ENCODE data around the gene TENM3.

TENM3 gene

DNA sequence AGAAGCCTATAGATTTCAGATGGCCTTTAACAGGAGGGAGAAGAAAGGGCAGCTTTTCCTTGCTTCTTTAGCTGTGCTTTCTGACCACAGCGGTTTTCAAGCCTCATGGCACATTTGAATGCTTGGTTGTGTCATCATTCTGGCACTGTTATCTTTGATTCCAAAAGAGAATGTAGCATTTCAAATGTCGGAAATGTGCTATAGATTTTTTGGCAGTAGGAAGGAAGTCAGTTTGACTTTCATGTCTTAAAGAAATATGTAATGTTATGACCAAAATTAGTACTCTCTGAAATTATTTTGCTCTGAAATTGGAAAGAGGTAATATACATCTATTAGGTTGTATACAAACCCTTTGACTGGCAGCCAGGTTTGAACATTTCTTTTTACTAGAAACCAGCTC lies 171.9 kb downstream of the TENM3 start:
- DNase-seq: no peak

DNA sequence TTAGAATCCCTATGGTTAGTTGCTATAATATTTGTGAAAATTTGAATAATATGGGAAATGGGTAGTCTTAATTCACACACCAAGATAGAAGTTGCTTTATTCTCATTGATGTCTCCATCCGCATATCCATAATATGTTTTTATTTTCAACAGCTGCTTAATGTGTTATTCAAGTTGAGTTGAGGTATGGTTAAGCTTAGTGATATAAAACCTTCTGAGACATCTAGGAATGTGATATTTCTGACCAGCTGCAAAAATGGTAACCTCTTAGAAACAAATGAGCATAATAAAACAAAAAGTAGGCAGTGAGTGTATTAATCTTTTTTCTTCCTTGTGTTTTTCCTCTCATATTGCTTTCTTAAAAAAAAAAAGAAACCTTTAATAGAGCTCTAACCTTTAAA lies 172.9 kb downstream of the TENM3 start:
- no peak for DNase-seq

DNA sequence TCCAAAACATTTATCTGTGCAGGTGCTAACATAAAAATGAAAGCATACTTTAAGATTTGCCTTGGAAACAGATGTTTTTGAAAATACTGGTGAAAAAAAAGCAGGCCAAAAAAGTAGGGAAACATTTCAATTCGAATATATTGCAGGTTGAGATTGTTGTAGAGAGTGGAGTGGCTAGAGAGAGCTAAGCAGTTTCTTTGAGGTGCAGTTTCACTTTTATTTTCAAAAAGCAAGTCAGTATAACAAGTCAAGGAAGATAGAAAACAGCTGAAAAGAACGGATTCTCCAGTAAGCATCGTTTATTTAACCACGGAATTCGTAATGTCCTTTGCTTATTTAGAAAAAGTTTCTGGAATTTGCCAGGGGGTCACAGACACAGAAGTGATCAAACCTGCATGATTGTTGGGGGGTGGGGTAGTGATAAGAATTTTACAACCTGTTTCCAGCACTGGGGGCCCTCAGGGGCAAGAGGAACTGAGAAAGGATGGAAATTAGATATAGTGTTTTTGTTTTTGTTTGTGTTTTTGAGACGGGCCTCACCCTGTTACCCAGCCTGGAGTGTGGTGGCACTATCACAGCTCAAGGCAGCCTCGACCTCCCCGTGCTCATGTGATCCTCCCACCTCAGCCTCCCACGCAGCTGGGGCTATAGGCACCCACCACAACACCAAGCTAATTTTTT lies 175.0 kb downstream of the TENM3 start:
- no peak for DNase-seq

DNA sequence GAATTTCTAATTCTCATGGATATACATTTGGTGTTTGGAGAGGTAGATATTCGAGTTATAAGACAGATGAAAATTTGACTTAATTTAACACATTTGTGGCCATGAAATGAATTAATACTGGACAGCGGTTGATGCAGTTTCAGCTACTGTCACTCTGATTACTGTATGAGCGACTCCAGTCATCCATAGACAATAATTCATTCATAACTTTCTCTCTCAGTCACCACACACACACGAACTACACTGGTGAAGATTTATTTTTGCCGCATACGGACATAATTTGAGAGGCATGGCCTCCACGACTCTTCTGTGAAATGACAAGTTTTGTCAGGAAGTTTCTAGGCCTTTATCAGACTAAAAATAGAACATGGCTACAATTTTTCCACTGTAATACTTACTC lies 177.0 kb downstream of the TENM3 start:
- no peak for DNase-seq

DNA sequence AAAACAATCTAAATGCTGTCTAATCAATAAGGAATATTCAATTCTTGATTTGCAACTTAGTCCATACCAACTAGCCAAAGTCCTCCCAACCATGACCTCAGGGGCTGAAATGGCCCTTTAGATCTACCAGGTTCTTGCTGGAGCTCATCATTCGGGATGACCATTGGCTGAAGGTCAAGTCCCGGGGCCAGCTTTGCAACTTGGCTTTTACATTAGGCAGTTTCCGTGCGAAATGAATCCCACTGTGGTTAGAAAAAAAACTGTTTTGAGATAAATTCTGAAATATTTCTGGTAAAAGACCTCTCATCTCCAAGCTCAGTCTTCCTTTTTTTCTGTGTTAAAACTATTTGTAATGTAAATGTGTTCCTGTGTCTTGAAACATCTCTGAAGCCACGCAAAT lies 178.6 kb downstream of the TENM3 start:
- DNase-seq: no peak

DNA sequence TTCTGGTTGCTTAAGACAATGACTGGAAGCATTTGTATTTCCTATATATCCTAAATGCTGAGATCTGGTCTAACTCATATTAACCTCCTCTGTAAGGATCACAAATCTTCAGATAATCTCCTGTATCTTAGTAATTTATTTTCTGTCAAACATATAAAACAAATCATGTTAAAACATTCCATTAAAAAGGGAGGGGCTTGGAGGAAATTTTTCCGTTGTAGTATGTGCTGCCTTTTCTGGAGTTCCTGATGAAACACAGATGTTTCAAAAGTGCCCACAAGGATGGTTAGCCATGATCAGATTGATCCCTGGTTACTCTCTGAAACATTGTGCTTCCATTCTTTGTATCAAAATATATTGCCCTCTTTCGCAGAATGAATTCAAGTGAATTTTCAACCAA lies 182.1 kb downstream of the TENM3 start:
- DNase-seq: no peak

DNA sequence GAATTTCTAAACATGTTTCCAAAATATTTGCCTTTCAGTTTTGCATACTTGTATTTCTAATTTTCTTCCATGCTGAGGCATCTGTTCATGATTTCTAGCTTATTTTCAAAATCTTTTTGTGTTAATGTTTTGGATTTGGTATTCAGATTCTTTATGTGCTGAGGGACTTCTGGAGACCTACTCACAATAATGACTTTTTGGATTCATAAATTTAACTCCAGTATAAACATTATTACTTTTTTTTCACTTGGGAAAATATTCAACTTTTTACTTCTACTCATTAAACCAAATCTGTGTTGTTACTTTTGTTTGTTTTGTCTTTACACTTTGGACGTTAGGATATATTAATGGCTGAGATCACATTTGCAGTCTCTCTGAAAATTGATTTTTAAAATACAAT lies 183.7 kb downstream of the TENM3 start:
- DNase-seq: no peak

DNA sequence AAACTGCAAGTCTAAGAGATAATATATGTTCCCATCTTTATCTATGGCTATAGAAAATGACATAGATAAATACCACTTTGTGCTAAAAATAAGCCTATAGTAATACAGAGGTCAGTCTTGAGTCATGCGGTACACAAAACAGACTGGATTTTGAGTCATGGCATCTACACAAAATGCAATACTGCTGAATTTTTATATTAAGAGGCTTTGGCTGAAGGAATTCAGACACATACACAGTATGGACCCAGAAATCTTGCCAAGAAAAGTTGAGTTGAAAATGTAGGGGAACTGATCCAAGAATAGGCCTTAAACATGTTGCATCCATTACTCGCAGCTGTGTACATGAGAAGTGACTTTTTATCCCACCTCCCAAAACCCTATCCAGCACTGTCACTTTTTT lies 184.4 kb downstream of the TENM3 start:
- no peak for DNase-seq

DNA sequence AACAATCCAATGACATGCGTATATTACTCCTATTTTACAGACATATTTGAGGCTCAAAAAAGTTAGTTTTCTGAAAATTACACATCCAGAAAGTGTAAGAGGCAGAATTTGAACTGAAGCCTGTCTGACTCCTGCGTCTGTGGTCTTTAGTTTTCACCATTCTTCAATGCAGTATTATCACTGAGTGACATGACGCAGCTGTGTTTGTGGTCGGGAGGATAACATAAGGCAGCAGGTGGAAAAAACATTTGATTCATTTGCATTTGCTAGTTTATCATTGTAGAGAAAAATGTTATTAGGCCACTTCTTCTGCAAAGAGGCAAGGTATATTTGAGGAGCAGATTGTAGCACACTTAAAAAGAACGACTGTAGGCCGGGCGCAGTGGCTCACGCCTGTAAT lies 186.7 kb downstream of the TENM3 start:
- DNase-seq: no peak

DNA sequence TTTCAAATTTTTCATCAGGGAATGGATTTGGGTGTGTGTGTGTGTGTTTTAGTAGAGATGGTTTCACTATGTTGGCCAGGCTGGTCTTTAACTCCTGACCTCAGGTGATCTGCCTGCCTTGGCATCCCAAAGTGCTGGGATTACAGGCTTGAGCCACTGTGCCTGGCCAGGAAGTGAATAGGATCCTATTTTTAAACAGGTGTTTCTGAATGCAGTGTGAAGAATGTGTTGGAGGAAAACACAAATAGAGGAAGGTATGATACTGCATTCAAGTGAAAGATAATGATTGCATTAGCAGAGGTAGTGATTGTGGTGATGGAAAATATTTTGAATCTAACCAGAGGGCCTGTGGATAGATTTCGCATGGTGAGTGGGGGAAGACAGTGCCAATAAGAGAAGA lies 189.6 kb downstream of the TENM3 start:
- DNase-seq: no peak

DNA sequence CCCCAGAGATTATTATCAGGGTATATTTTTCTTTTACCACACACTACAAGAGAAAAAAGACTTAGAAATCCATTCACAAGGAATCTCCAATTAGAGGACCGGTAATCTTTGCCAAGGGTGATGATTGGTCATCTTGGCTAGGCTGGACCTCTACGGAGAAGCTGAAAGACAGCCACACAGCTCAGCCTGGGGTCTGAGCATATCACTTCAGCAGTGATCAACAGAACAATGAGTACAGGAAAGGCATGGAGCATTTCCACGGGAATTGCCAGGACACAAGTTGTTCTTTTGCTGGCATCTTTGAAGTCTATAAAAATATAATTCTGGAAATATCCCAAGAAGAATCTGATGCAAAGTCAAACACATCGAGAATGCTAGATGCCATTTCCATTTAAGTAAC lies 191.5 kb downstream of the TENM3 start:
- no peak for DNase-seq

DNA sequence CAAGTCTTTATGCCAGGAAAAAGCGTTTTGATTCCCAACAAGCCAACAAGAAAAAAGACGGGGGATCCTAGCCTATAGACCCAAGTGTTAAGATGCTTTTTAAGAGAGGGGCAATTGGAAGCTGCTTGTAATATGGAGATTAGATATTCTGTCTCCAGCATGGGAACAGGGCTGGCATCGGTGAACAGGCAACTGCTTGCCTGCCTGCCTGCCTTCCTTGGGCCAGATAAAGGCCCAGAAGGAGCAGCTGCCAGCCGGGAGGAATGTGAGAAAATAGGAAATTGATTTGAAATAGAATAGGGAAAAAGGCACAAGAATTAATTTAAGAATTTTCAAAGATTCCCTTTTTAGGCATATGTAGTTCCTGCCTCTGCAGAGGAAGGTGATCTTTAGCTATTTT lies 192.2 kb downstream of the TENM3 start:
- DNase-seq: no peak

DNA sequence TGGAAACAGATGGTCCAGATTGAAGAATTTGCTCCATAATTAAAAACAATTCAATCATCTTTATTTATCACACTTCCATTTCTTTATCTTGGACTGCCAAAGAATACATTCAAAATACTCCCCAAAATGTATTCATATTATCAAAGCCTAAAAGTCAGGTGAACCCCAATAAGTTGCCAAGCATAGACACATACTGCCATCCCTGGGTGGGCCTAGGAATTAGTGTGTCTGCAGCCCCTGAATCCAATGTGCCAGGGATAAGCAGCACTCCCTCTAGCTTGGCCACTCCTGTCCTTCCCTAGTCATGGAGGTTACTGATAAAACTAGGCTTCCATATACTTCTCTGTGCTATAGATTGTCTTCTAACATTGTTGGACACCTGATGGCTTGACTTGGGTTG lies 199.9 kb downstream of the TENM3 start:
- DNase-seq: no peak

DNA sequence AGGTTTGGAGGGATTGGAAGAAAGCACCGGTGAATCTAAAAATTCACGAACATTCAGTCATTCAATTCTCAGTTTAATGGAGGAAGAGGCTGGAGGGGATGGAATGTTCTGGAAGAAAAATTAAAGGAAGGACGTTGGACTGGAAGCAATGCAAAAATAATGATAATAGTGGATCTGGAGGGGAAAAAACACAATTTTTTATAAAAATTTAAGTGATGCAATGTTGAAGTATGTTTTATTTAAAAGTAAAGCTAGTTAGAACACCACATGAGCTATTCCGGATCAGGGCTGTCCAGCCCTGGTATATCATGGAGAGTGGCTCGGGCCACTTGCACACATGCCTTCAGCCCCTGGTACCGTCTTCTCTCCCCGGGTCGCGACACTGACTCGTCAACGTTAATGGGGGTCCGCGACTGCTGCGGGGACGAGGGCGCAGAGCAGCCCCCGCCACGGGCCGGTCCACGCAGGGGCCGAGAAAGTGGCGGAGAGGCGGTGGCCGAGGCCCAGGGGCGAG lies 204.6 kb downstream of the TENM3 start:
- no peak for DNase-seq

DNA sequence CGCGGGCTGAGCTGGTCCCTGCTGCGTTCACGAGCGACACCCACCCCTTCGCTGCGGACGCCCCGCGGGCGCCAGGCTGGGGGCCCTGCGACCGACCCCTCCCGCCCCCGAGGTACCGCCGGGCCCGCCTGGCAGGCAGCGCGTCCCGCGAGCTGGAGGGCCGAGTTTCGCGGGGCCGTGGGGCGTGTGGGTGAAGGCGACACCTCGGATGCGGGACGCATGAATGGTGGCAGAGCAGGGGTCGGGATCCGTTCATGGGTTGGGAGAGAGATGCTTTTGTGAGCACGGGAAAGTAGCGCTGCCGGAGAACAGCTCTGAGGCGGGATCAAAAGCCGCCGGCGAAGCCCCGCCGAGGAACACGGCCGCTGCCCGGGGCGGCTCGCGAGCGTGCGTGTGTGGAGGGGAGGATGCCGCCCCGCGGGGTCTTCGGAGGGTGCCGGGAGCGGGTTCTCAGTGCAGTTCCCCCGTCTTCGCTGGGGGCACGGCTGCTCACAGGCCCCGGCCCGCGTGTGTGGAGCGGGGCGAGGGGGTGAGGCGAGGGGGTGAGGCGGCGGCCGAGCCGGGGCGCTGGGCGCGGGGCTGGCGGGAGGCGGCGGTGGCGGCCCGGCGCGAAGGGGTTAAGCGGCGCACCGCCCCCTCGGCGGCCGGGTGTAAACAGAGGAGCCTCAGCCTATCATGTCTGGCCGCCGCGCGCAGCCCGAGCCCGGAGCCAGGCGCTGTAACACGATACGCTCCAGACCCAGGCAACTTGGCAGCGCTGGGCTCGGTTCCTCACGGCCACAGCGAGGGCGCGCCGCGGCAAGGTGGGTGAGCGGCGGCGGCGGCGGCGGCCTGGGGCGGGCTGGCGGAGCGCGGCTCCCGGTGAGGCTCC lies 205.3 kb downstream of the TENM3 start:
- DNase-seq: peak; percentile 71

DNA sequence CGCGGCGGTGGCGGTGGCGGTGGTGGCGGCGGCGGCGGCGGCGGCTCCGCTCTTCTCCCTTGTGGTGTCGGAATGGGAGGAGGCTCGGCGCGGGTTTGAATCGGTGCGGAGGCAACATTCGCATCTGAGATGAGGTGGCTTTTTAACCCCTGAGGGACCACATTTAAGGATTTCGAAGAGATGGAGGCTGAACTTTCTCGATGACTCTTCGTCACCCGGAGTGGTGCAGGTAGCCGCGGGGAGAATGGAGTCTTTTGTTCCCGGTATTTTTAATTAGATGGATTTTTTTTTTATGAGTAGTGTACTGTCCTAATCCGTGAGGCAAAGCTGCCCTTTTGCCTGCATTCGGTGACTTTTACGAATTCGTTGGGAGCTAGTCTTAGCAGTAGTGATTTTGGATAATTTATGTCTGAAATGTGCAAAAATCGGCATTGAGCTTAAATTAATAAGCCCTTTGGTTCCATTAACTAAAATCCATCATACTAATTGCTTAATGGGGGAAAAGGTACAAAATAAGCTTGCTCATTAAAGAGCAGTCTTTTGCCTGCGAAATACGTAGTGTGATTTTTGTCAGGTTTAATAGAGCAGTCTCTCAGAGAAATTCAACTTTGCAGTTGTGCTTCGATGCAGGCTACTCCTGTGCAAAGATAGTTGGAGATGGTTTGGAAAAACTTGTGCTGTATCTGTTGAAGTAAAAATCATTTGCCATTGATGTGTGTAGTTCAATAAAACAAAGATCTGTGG lies 206.2 kb downstream of the TENM3 start:
- no peak for DNase-seq

DNA sequence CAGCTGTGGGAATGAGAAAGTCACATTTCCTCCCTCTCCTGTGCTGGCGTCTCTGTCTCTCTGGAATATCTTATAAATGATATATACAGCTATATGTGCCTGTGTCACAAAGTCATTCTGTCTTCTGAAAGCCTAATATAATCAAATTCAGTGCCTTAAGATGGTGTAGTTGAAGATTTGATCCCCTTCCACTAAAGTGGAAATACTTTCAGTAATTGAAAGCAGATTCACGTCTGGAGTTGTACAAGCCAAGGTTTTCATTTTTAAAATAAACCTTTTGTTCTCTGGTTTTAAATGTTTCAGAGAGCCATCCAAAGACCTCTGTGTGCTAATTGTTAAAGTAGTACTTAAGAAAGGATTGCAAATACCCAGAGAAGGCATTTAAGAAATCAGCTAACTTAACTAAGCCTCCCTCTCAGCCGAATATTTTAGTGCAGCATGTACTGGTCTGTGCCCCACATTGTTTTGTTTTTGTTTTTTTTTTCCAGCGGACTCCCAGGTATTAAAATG lies 206.8 kb downstream of the TENM3 start:
- no peak for DNase-seq

DNA sequence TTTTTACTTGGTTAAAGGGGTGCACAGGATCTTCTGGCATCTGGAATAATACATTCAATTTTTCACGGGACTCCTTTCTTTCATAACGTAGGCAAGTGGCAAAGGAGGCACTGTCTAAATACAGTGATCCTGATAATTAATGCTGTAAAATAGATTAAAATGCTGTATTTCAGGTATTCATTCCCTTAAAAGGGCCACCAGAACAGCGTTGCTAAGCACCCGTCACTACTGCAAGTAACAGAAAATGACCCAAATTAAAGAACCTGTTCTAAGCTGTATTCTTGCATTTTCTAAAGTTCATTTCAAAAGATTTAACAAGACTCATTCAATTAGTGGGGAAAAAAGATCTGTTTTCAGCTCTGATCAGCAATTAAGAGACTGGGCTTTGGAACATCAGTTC lies 208.2 kb downstream of the TENM3 start:
- no peak for DNase-seq

DNA sequence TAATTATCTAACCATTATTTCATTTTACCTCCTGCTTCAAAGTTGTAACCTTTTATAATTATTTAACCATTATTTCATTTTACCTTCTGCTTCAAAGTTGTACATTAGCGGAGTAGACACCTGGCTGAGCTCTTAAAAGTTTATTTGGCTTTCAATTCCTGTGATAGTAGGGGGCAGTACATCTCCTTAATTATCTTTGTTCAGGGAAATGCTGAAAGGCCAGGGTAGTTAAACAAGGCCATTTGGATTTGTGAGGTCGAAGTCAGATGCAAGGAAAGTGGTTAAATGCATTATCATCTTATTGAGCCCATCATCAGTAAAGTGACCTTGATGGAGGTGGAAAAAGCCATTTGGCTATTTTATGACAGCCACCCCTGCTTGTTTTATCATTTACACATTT lies 210.6 kb downstream of the TENM3 start:
- no peak for DNase-seq

DNA sequence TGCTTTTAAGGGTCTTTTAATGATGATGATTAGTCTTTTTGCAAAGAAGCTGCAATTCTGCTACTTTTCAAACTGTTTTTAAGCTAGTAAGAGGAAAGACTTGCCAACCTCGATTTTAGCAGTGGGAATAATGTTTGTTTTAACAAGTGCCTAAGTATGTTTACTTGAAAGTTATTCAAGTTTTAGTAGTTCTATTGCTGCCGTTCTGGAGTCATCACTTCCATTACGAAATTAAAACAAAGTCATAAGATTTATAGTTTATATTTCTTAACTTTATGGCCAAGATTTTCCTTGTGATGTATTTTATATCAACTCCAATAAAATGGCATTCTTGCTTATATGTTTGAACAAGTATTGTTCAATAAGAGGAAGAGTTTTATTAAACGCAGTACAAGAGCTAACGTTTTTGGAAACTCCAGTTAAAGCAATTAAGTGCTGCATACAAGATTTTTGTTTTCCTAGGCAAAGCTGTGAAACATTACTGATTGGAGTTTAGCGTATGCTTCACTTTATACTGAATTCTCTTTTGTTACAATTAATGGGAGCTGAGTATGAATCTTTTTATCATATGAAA lies 211.3 kb downstream of the TENM3 start:
- DNase-seq: no peak

DNA sequence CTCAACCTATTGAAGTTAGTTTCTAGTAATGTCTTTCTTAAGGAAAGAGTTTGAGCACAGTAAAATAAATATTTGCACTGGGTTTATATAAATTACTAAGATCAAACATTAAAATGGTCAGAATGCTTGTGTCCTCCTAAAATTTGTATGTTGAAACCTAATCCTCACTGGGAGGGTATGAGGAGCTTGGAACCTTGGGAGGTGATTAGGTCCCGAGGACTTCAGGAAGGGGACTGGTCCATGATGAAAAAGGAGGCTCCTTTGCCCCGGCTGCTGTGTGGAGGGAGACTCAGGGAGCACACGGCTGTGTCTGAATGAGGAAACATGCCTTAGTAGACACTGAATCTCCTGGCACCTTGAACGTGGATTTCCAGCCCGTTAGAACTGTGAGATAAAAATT lies 221.9 kb downstream of the TENM3 start:
- no peak for DNase-seq

DNA sequence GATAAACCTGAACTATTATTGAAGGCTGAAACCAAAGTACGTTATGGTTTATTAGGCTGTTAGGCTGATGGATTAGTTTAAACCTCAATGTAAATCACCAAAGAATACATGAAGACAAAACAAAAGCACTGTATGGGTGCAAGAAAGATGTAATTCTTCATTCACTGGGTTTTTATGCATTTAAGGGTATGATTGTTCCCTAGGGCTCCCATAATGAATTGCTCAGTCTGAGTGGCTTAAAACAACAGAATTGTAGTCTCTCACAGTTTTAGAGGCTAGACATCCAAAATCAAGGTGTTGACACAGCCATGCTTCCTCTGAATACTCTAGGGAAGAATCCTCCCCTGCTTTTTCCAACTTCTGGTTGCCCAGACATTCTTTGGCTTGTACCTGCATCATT lies 222.8 kb downstream of the TENM3 start:
- no peak for DNase-seq

DNA sequence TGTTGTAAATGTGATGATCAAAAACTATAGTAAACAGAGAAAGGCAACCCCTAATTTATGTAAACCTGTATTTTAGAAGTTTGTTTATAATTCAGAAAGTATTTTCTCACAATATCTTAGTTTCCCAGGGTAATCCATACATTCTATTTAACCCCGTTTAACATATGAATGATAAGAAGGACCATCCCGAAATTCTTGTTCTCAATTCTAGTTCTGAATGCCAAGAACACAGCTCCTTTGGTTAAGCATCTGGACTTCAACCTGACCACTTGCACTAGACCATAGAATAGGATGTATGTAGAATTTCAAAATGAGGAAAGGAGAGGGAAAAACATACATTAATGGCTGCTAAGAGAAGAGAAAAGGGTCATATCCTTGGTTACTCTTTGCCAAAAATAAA lies 227.0 kb downstream of the TENM3 start:
- no peak for DNase-seq

Measured in stimulated activated CD4-positive, alpha-beta T cell treated with anti-CD3 and anti-CD28 coated beads, Interleukin-15, amount 100 ng/mL, for 24 hours (primary cell).